ENCODE measurements around the gene STAT4. TPM values are rescaled to one million over a fixed set of nuclear protein-coding genes. Genes with fewer than 3 reads are reported as not detected.

Gene STAT4
- total RNA-seq, 1 donor from 2014 or later, result 2.6 TPM

GRCh38 chr2:190979906-190980629 lies 170.7 kb downstream of the STAT4 start:
- Histone ChIP-seq H3K9ac (ENCODE audit: low read depth in 1 of 3, low read length in 3 of 3) (no peak overlapping the region), H3K4me1 (ENCODE audit: control insufficient read depth in 3 of 3, insufficient read depth in 3 of 3, low read length in 3 of 3) (peaks cover 0 to 7% (median 0%) of the 10 kb centered on the region in 3 donors), H3K9me3 (ENCODE audit: control insufficient read depth in 3 of 3, low read length in 3 of 3) (no peaks in the 10 kb centered on the region), H3K4me3 (ENCODE audit: low read length in 3 of 3) (no peak overlapping the region), H3K27me3 (ENCODE audit: control insufficient read depth in 3 of 3, insufficient read depth in 3 of 3, low read length in 3 of 3) (no peaks in the 10 kb centered on the region), H3K27ac (ENCODE audit: low read depth, low read length) (peak overlapping the region; percentile 21), H3K36me3 (ENCODE audit: control insufficient read depth in 3 of 3, insufficient read depth in 3 of 3, low read length in 3 of 3) (peaks cover 69 to 93% (median 78%) of the 10 kb centered on the region in 3 donors)

Small RNA genes lying within 50 kb of the gene (small RNA-seq; reads per million reads assigned to genes)
- not detected for gene RNU6-959P

Other genes starting within 250 kb of the STAT4 start
- gene STAT1, start 136.8 kb downstream of the STAT4 start, total RNA-seq, result 30.3 TPM
- 125 TPM for gene MYO1B, start 94.4 kb upstream of the STAT4 start, total RNA-seq

Data from skeletal muscle tissue (tissue), 5 donors.